CD4-positive, CD25-positive, alpha-beta regulatory T cell (primary cell): ENCODE measurements around the gene TMEM106B. TPM values are rescaled to one million over a fixed set of nuclear protein-coding genes. Genes with fewer than 3 reads are reported as not detected.
"Not testable (repeated sequence)": the region's sequence is repeated elsewhere in the genome, so short reads cannot be mapped to it uniquely, and the experiment has no call there.

Source experiments
- ATAC-seq, 2 donors: fragments of 150-1000 bp; cut with Tn5 transposase; one replicate each; pipeline ENCODE4 v1.10.0; 2021; ENCODE audit warnings: low read depth in 2 of 2, moderate number of reproducible peaks in 2 of 2, moderate library complexity in 1 of 2
- DNase-seq, 3 donors: peaks; one replicate each; pipeline versions ENCODE4 v3.0.0 to v3.0.0-alpha.2; 2012 to 2022; ENCODE audit warnings: mixed read lengths in 1 of 3
- H3K27ac ChIP-seq: one replicate; pipeline ENCODE4 v1.7.0; 2013; ENCODE audit warnings: mild to moderate bottlenecking, low read length; ENCODE audit not compliant: insufficient read depth, poor library complexity, severe bottlenecking
- H3K27me3 ChIP-seq: one replicate; pipeline ENCODE4 v1.7.0; 2013; ENCODE audit warnings: low read length; ENCODE audit not compliant: control insufficient read depth, insufficient read depth
- H3K36me3 ChIP-seq: one replicate; pipeline ENCODE4 v1.7.0; 2013; ENCODE audit warnings: mild to moderate bottlenecking, low read length, moderate library complexity; ENCODE audit not compliant: control insufficient read depth, insufficient read depth
- H3K4me1 ChIP-seq: 2 replicates; pipeline ENCODE4 v1.7.0; 2013; ENCODE audit warnings: mild to moderate bottlenecking, low read length; ENCODE audit not compliant: insufficient read depth, control insufficient read depth, poor library complexity, severe bottlenecking
- H3K4me3 ChIP-seq: one replicate; pipeline ENCODE4 v1.7.0; 2013; ENCODE audit warnings: low read depth, mild to moderate bottlenecking, low read length, moderate library complexity
- H3K9me3 ChIP-seq, 2 experiments: 1 replicate in 1 of 2; 2 replicates in 1 of 2; pipeline ENCODE4 v1.7.0; 2013; ENCODE audit warnings: low read length in 2 of 2, mild to moderate bottlenecking in 1 of 2, moderate library complexity in 1 of 2; ENCODE audit not compliant: control insufficient read depth in 2 of 2
- H3K27ac Mint-ChIP-seq, 3 donors: one replicate each; pipeline ENCODE4 v1.8.0; 2020 to 2022; ENCODE audit warnings: mild to moderate bottlenecking in 3 of 3, mixed read lengths in 3 of 3, moderate library complexity in 2 of 3
- H3K27me3 Mint-ChIP-seq: one replicate; pipeline ENCODE4 v1.8.0; 2022; ENCODE audit warnings: mild to moderate bottlenecking, mixed read lengths
- H3K36me3 Mint-ChIP-seq: one replicate; pipeline ENCODE4 v1.8.0; 2020; ENCODE audit warnings: mixed read lengths
- H3K4me1 Mint-ChIP-seq, 4 donors: one replicate each; pipeline ENCODE4 v1.8.0; 2020 to 2022; ENCODE audit warnings: mixed read lengths in 4 of 4, mild to moderate bottlenecking in 1 of 4
- H3K4me3 Mint-ChIP-seq, 4 donors: one replicate each; pipeline ENCODE4 v1.8.0; 2020 to 2022; ENCODE audit warnings: mild to moderate bottlenecking in 4 of 4, mixed read lengths in 4 of 4, moderate library complexity in 3 of 4
- H3K9me3 Mint-ChIP-seq, 7 donors: one replicate each; pipeline ENCODE4 v1.8.0; 2020 to 2022; ENCODE audit warnings: mixed read lengths in 7 of 7, mild to moderate bottlenecking in 3 of 7, moderate library complexity in 2 of 7
- polyA plus RNA-seq, 4 donors: library from polyadenylated mRNA; unstranded; fragments of 300-500 nt; fragmentation: Illumina TruSeq; gene quantifications; one replicate each; pipeline ENCODE4 v1.2.3, GENCODE V29; 2021
- total RNA-seq: library from RNA; stranded (reverse); gene quantifications from one replicate; pipeline ENCODE4 v1.2.3, GENCODE V29; 2022

TMEM106B gene
- total and polyA plus RNA-seq, 5 donors from 2014 or later, result 19.0 to 43.8 (median 36.4) TPM

- H3K4me3 Mint-ChIP-seq, result peak overlapping the region in 1 of 4 donors; percentile 50
- no peaks in the 10 kb centered on the region for H3K27me3 Mint-ChIP-seq
- H3K36me3 Mint-ChIP-seq, result peaks cover 44% of the 10 kb centered on the region
- H3K36me3 ChIP-seq, result peaks cover 46% of the 10 kb centered on the region
- H3K27ac ChIP-seq, result no peak overlapping the region
- DNase-seq, result no peak
- H3K27ac Mint-ChIP-seq, result peak overlapping the region in 1 of 3 donors; percentile 21
- H3K4me1 Mint-ChIP-seq, result peaks cover 46 to 56% (median 51%) of the 10 kb centered on the region in 4 donors
- H3K27me3 ChIP-seq, result no peaks in the 10 kb centered on the region
- H3K9me3 ChIP-seq, result no peaks in the 10 kb centered on the region
- ATAC-seq, result no peak
- H3K4me1 ChIP-seq, result peaks cover 17% of the 10 kb centered on the region
- no peak overlapping the region for H3K4me3 ChIP-seq
- H3K9me3 Mint-ChIP-seq, result peaks cover 0 to 6% (median 0%) of the 10 kb centered on the region in 7 donors
These were observed 6.2 kb downstream of the TMEM106B start for GRCh38 chr7:12217311-12217710.

- peak overlapping the region in 2 of 3 donors; percentile 24 to 95 for H3K27ac Mint-ChIP-seq
These were observed 9.4 kb downstream of the TMEM106B start for GRCh38 chr7:12220389-12221046.

GRCh38 chr7:12221414-12221813 is 10.3 kb downstream of the TMEM106B start:
- Mint-ChIP-seq H3K27ac (no peak overlapping the region), H3K4me1 (peaks cover 50 to 62% (median 57%) of the 10 kb centered on the region in 4 donors), H3K4me3 (no peak overlapping the region), H3K9me3 (peaks cover 0 to 6% (median 0%) of the 10 kb centered on the region in 7 donors), H3K36me3 (peaks cover 48% of the 10 kb centered on the region), H3K27me3 (no peaks in the 10 kb centered on the region)
- Histone ChIP-seq H3K27ac (no peak overlapping the region), H3K9me3 (no peaks in the 10 kb centered on the region), H3K27me3 (no peaks in the 10 kb centered on the region), H3K36me3 (peaks cover 40% of the 10 kb centered on the region), H3K4me3 (no peak overlapping the region), H3K4me1 (peaks cover 15% of the 10 kb centered on the region)
- no peak for DNase-seq
- ATAC-seq, result no peak

More at GRCh38 chr7:12220389-12221046, 9.4 kb downstream of the TMEM106B start:
- H3K27ac ChIP-seq, result no peak overlapping the region
- H3K9me3 ChIP-seq, result no peaks in the 10 kb centered on the region
- peaks cover 49 to 59% (median 56%) of the 10 kb centered on the region in 4 donors for H3K4me1 Mint-ChIP-seq
- H3K4me3 Mint-ChIP-seq, result peak overlapping the region in 1 of 4 donors; percentile 47
- peaks cover 0 to 6% (median 0%) of the 10 kb centered on the region in 7 donors for H3K9me3 Mint-ChIP-seq
- H3K27me3 Mint-ChIP-seq, result no peaks in the 10 kb centered on the region
- H3K36me3 Mint-ChIP-seq, result peaks cover 42% of the 10 kb centered on the region
- H3K27me3 ChIP-seq, result no peaks in the 10 kb centered on the region
- peaks cover 43% of the 10 kb centered on the region for H3K36me3 ChIP-seq
- DNase-seq (no peak), ATAC-seq (no peak)
- H3K4me1 ChIP-seq, result peaks cover 15% of the 10 kb centered on the region
- H3K4me3 ChIP-seq, result no peak overlapping the region

GRCh38 chr7:12222889-12223579 is 11.9 kb downstream of the TMEM106B start:
- no peaks in the 10 kb centered on the region for H3K27me3 Mint-ChIP-seq
- H3K36me3 Mint-ChIP-seq, result peaks cover 40% of the 10 kb centered on the region
- peaks cover 39 to 54% (median 48%) of the 10 kb centered on the region in 4 donors for H3K4me1 Mint-ChIP-seq
- peak overlapping the region; percentile 9 to 83 (median 76) for H3K4me3 Mint-ChIP-seq
- ATAC-seq, result peak in 1 of 2 donors; percentile 58
- Histone ChIP-seq H3K4me3 (peak overlapping the region; percentile 65), H3K36me3 (peaks cover 35% of the 10 kb centered on the region), H3K27ac (peak overlapping the region; percentile 49), H3K27me3 (no peaks in the 10 kb centered on the region), H3K9me3 (no peaks in the 10 kb centered on the region), H3K4me1 (peaks cover 15% of the 10 kb centered on the region)
- H3K9me3 Mint-ChIP-seq, result peaks cover 0 to 2% (median 0%) of the 10 kb centered on the region in 7 donors
- peak in 2 of 3 donors; percentile 45 to 47 for DNase-seq
- peak overlapping the region; percentile 27 to 75 (median 52) for H3K27ac Mint-ChIP-seq

- H3K4me1 Mint-ChIP-seq, result peaks cover 27 to 53% (median 41%) of the 10 kb centered on the region in 4 donors
- not testable (repeated sequence) for ATAC-seq, H3K27me3 ChIP-seq, H3K27ac Mint-ChIP-seq, H3K9me3 Mint-ChIP-seq, H3K4me3 ChIP-seq, DNase-seq, H3K27me3 Mint-ChIP-seq, H3K9me3 ChIP-seq, H3K4me3 Mint-ChIP-seq, H3K27ac ChIP-seq
- peaks cover 28% of the 10 kb centered on the region for H3K36me3 Mint-ChIP-seq
- Histone ChIP-seq H3K36me3 (peaks cover 21% of the 10 kb centered on the region), H3K4me1 (peaks cover 18% of the 10 kb centered on the region)
These were observed 13.9 kb downstream of the TMEM106B start for GRCh38 chr7:12225017-12225416.

- Histone ChIP-seq H3K4me3 (no peak overlapping the region), H3K36me3 (peaks cover 18% of the 10 kb centered on the region), H3K27me3 (no peaks in the 10 kb centered on the region), H3K4me1 (peaks cover 18% of the 10 kb centered on the region), H3K27ac (no peak overlapping the region), H3K9me3 (no peaks in the 10 kb centered on the region)
- peaks cover 24% of the 10 kb centered on the region for H3K36me3 Mint-ChIP-seq
- no peaks in the 10 kb centered on the region for H3K27me3 Mint-ChIP-seq
- peaks cover 27 to 43% (median 30%) of the 10 kb centered on the region in 4 donors for H3K4me1 Mint-ChIP-seq
- ATAC-seq (no peak), DNase-seq (no peak)
- H3K4me3 Mint-ChIP-seq, result no peak overlapping the region
- H3K27ac Mint-ChIP-seq, result no peak overlapping the region
- H3K9me3 Mint-ChIP-seq, result no peaks in the 10 kb centered on the region
These were observed 15.7 kb downstream of the TMEM106B start for GRCh38 chr7:12226756-12227155.

GRCh38 chr7:12228024-12228423 is 16.9 kb downstream of the TMEM106B start:
- H3K27ac Mint-ChIP-seq, result no peak overlapping the region
- no peaks in the 10 kb centered on the region for H3K9me3 Mint-ChIP-seq
- peaks cover 15 to 32% (median 20%) of the 10 kb centered on the region in 4 donors for H3K4me1 Mint-ChIP-seq
- peaks cover 25% of the 10 kb centered on the region for H3K36me3 Mint-ChIP-seq
- no peaks in the 10 kb centered on the region for H3K27me3 ChIP-seq
- H3K4me3 Mint-ChIP-seq, result no peak overlapping the region
- no peak overlapping the region for H3K27ac ChIP-seq
- H3K36me3 ChIP-seq, result peaks cover 25% of the 10 kb centered on the region
- no peak for ATAC-seq
- no peaks in the 10 kb centered on the region for H3K27me3 Mint-ChIP-seq
- no peak overlapping the region for H3K4me3 ChIP-seq
- H3K4me1 ChIP-seq, result peaks cover 8% of the 10 kb centered on the region
- no peak for DNase-seq
- no peaks in the 10 kb centered on the region for H3K9me3 ChIP-seq
